PC-3 (cell line): ENCODE measurements around the gene DIPK1C. TPM values are rescaled to one million over a fixed set of nuclear protein-coding genes. Genes with fewer than 3 reads are reported as not detected.

Experiments used
- ATAC-seq: fragments of 200-7000 bp; cut with Tn5 transposase; 2 replicates; pipeline ENCODE4 v1.9.1; 2020; ENCODE audit warnings: mild to moderate bottlenecking, moderate library complexity
- BruUV-seq: library from RNA; stranded (reverse); fragments of 400-500 nt; replicated peaks from 2 replicates; lab custom pipeline; 2021; lab: Mats Ljungman, UMichigan
- CTCF ChIA-PET: fragments of 300-600 bp; sonication (Branson Sonifier 250); formaldehyde crosslinking; loops from one replicate; lab custom pipeline; 2022; ENCODE audit warnings: antibody characterized with exemption; lab: Charles Lee
- POLR2A ChIA-PET: fragments of 300-600 bp; sonication (Branson Sonifier 250); formaldehyde crosslinking; loops from one replicate; lab custom pipeline; 2022; ENCODE audit warnings: antibody characterized with exemption; ENCODE audit not compliant: unreplicated experiment; lab: Charles Lee
- DNase-seq: peaks from one replicate; pipeline ENCODE4 v3.0.0-alpha.2; 2015
- H2AFZ ChIP-seq: fragments of 300-600 bp; sonication (generic); 2 replicates; pipeline ENCODE4 v1.6.0; 2016; ENCODE audit warnings: antibody characterized with exemption, low read length
- H3F3A ChIP-seq: fragments of 300-600 bp; sonication (generic); one replicate; pipeline ENCODE4 v1.6.0; 2017; ENCODE audit warnings: antibody characterized with exemption, low read length, control low read depth, mild to moderate bottlenecking; ENCODE audit not compliant: unreplicated experiment
- H3K27ac ChIP-seq: fragments of 300-600 bp; sonication (generic); 2 replicates; pipeline ENCODE4 v1.5.1; 2016; ENCODE audit warnings: mild to moderate bottlenecking, low read length
- H3K27me3 ChIP-seq: fragments of 300-600 bp; sonication (generic); 2 replicates; pipeline ENCODE4 v1.6.1; 2016; ENCODE audit warnings: low read length, mixed read lengths
- H3K36me3 ChIP-seq: fragments of 300-600 bp; sonication (generic); 2 replicates; pipeline ENCODE4 v1.6.1; 2016; ENCODE audit warnings: low read depth, mixed run types, low read length, mixed read lengths
- H3K4me1 ChIP-seq: fragments of 300-600 bp; sonication (generic); 2 replicates; pipeline ENCODE4 v1.5.1; 2016; ENCODE audit warnings: low read length; ENCODE audit not compliant: insufficient read depth
- H3K4me2 ChIP-seq: fragments of 300-600 bp; sonication (generic); 2 replicates; pipeline ENCODE4 v1.6.0; 2016; ENCODE audit warnings: low read length
- H3K4me3 ChIP-seq: fragments of 300-600 bp; sonication (generic); 2 replicates; pipeline ENCODE4 v1.5.1; 2016; ENCODE audit warnings: mild to moderate bottlenecking, low read length, mixed read lengths
- H3K79me2 ChIP-seq: fragments of 300-600 bp; sonication (generic); 2 replicates; pipeline ENCODE4 v1.6.1; 2017; ENCODE audit warnings: low read length, mixed read lengths
- H3K9ac ChIP-seq: fragments of 300-600 bp; sonication (generic); 2 replicates; pipeline ENCODE4 v1.6.0; 2016; ENCODE audit warnings: mild to moderate bottlenecking, low read length
- H3K9me2 ChIP-seq: fragments of 300-600 bp; sonication (generic); replicated peaks from 2 replicates; pipeline ENCODE4 v1.6.1; 2016; ENCODE audit warnings: mixed run types, low read length, mixed read lengths
- H3K9me3 ChIP-seq: fragments of 300-600 bp; sonication (generic); 2 replicates; pipeline ENCODE4 v1.6.1; 2016; ENCODE audit warnings: low read length, mixed read lengths
- H4K20me1 ChIP-seq: fragments of 300-600 bp; sonication (generic); 2 replicates; pipeline ENCODE4 v1.6.1; 2016; ENCODE audit warnings: low read length, mixed read lengths
- CTCF ChIP-seq: fragments of 300-600 bp; sonication (generic); conservative IDR thresholded peaks from 2 replicates; pipeline ENCODE4 v1.5.1; 2017; ENCODE audit warnings: antibody characterized with exemption, low read depth, mild to moderate bottlenecking, low read length
- EZH2 ChIP-seq: fragments of 300-600 bp; sonication (generic); IDR thresholded peaks from one replicate; pipeline ENCODE4 v1.6.1; 2017; ENCODE audit warnings: antibody characterized with exemption, mild to moderate bottlenecking, low read length; ENCODE audit not compliant: unreplicated experiment
- EZH2phosphoT487 ChIP-seq: fragments of 300-600 bp; sonication (generic); IDR thresholded peaks from 2 replicates; pipeline ENCODE4 v1.6.1; 2018; ENCODE audit warnings: mild to moderate bottlenecking, antibody characterized with exemption, low read length, borderline replicate concordance
- intact Hi-C: fragments of 100-400 bp; cut with micrococcal nuclease; formaldehyde crosslinking; loops from 2 replicates; pipeline ENCODE4 v1.9.0; 2023
- total RNA-seq: library from RNA; depleted of rRNA; stranded (reverse); fragments of >200 nt; gene quantifications from 2 replicates; pipeline ENCODE4 v1.2.3, GENCODE V29; 2014

Gene DIPK1C
- total RNA-seq, 1 experiment from 2014 or later = not detected

GRCh38 chr18:74425876-74426275 is 31.2 kb downstream of the DIPK1C start:
- H3K4me1 ChIP-seq = no peaks in the 10 kb centered on the region
- CTCF ChIA-PET = no interaction called here
- BruUV-seq = no TSS peak

GRCh38 chr18:74425161-74425560 is 31.9 kb downstream of the DIPK1C start:
- TF ChIP-seq EZH2 (no peak), CTCF (no peak), EZH2phosphoT487 (no peak)
- no TSS peak for BruUV-seq
- Histone ChIP-seq H3K9me3 (no peaks in the 10 kb centered on the region), H3K27me3 (peaks cover 70% of the 10 kb centered on the region), H3K27ac (no peak overlapping the region), H3K9me2 (no peaks in the 10 kb centered on the region), H3K9ac (no peak overlapping the region), H3K4me3 (no peak overlapping the region), H3K36me3 (no peaks in the 10 kb centered on the region), H3K4me1 (no peaks in the 10 kb centered on the region), H3K4me2 (no peak overlapping the region), H2AFZ (no peak overlapping the region), H4K20me1 (no peaks in the 10 kb centered on the region), H3K79me2 (no peaks in the 10 kb centered on the region), H3F3A (no peaks in the 10 kb centered on the region)
- ATAC-seq (no peak), DNase-seq (no peak)
- ChIA-PET CTCF (no interaction called here), POLR2A (no interaction called here)
- intact Hi-C loops = no loop called here

More at GRCh38 chr18:74425876-74426275, 31.2 kb downstream of the DIPK1C start:
- no peak overlapping the region for H3K9ac ChIP-seq
- no peaks in the 10 kb centered on the region for H3K9me2 ChIP-seq
- H3K27ac ChIP-seq = no peak overlapping the region
- no peaks in the 10 kb centered on the region for H3K36me3 ChIP-seq
- no peaks in the 10 kb centered on the region for H4K20me1 ChIP-seq
- TF ChIP-seq EZH2phosphoT487 (no peak), EZH2 (no peak), CTCF (no peak)
- H3K27me3 ChIP-seq = peaks cover 70% of the 10 kb centered on the region
- POLR2A ChIA-PET = no interaction called here
- H3K9me3 ChIP-seq = no peaks in the 10 kb centered on the region
- intact Hi-C loops = no loop called here
- no peaks in the 10 kb centered on the region for H3K79me2 ChIP-seq
- H3F3A ChIP-seq = no peaks in the 10 kb centered on the region
- DNase-seq (no peak), ATAC-seq (no peak)
- no peak overlapping the region for H2AFZ ChIP-seq
- H3K4me3 ChIP-seq = no peak overlapping the region
- H3K4me2 ChIP-seq = no peak overlapping the region

- no peaks in the 10 kb centered on the region for H3K9me3 ChIP-seq
- H3K9me2 ChIP-seq = no peaks in the 10 kb centered on the region
- ChIA-PET POLR2A (no interaction called here), CTCF (no interaction called here)
- H3K4me3 ChIP-seq = no peak overlapping the region
- H3K9ac ChIP-seq = no peak overlapping the region
- H4K20me1 ChIP-seq = no peaks in the 10 kb centered on the region
- H3K27ac ChIP-seq = no peak overlapping the region
- peaks cover 74% of the 10 kb centered on the region for H3K27me3 ChIP-seq
- H3K4me1 ChIP-seq = no peaks in the 10 kb centered on the region
- TF ChIP-seq EZH2 = no peak
- TF ChIP-seq EZH2phosphoT487 = no peak
- no peak for TF ChIP-seq CTCF
- ATAC-seq (no peak), DNase-seq (no peak)
- H3F3A ChIP-seq = no peaks in the 10 kb centered on the region
- H2AFZ ChIP-seq = no peak overlapping the region
- intact Hi-C loops = no loop called here
- no peaks in the 10 kb centered on the region for H3K79me2 ChIP-seq
- H3K4me2 ChIP-seq = no peak overlapping the region
- H3K36me3 ChIP-seq = no peaks in the 10 kb centered on the region
- no TSS peak for BruUV-seq
Measured at GRCh38 chr18:74422541-74422940, 34.6 kb downstream of the DIPK1C start.
